ENCODE results near the gene BAAT. TPM values are rescaled to one million over a fixed set of nuclear protein-coding genes. Genes with fewer than 3 reads are reported as not detected.

Gene BAAT
- total RNA-seq, 1 experiment from 2014 or later = 0.25 TPM

GRCh38 chr9:101323129-101323528 lies 61.7 kb downstream of the BAAT start:
- ChIA-PET POLR2A (no interaction called here), CTCF (interaction anchor here (0.9 to 1.3 kb wide), 2 partner anchors 11 to 721 kb away, joined by 3 to 4 read pairs; no protein-coding TSS in a partner anchor), RAD21 (ENCODE audit: low non-redundant PET in 1 of 2, low total read pairs in 2 of 2, uncharacterized antibody in 2 of 2, unreplicated experiment in 2 of 2) (no interaction called here)
- no peaks in the 10 kb centered on the region for H3K36me3 ChIP-seq (ENCODE audit: control insufficient read depth in 1 of 2, insufficient read depth in 2 of 2, low read length in 2 of 2)
- H3K4me2 ChIP-seq (ENCODE audit: low read length) = no peak overlapping the region
- no peak overlapping the region for H3K4me3 ChIP-seq (replicated peaks in 1 of 2; ENCODE audit: low read depth in 1 of 2, low read length in 2 of 2)
- no peaks in the 10 kb centered on the region for H3K4me1 ChIP-seq (ENCODE audit: control insufficient read depth in 1 of 2, insufficient read depth in 2 of 2, low read length in 2 of 2)
- ATAC-seq (no peak), DNase-seq (ENCODE audit: low read depth, low spot score) (no peak)
- H3K9me3 ChIP-seq (ENCODE audit: control insufficient read depth in 1 of 2, insufficient read depth in 1 of 2, low read depth in 1 of 2, low read length in 2 of 2) = no peaks in the 10 kb centered on the region
- H3K9ac ChIP-seq (ENCODE audit: low read length) = no peak overlapping the region
- BruUV-seq (replicated peaks) = no TSS peak
- H3K27ac ChIP-seq (ENCODE audit: low read depth, low read length) = no peak overlapping the region
- intact Hi-C loops (cut with micrococcal nuclease) = no loop called here
- no peaks in the 10 kb centered on the region for H3K9me2 ChIP-seq (ENCODE audit: insufficient read depth)
- no peaks in the 10 kb centered on the region for H3K27me3 ChIP-seq (ENCODE audit: insufficient read depth, low read length)
- TF ChIP-seq YY1 (IDR thresholded peaks at IDR 0.05; ENCODE audit: extremely low read depth, insufficient replicate concordance, low read depth, low read length) = no peak
- no peak for TF ChIP-seq POLR2AphosphoS5 (IDR thresholded peaks at IDR 0.05; ENCODE audit: low read depth, low read length)
- no peak for TF ChIP-seq REST (IDR thresholded peaks at IDR 0.05; ENCODE audit: low read depth)
- no peak for TF ChIP-seq FOSL1 (IDR thresholded peaks at IDR 0.05; ENCODE audit: low read depth)
- TF ChIP-seq EGR1 (IDR thresholded peaks at IDR 0.05; ENCODE audit: low read depth) = no peak
- TF ChIP-seq EZH2 (IDR thresholded peaks at IDR 0.05) = no peak
- TF ChIP-seq ELF1 (IDR thresholded peaks at IDR 0.05; ENCODE audit: borderline replicate concordance, low read depth) = no peak
- H4K20me1 ChIP-seq (ENCODE audit: insufficient read depth) = no peaks in the 10 kb centered on the region
- H3K79me2 ChIP-seq (ENCODE audit: insufficient read depth, low read length) = no peaks in the 10 kb centered on the region
- no peak overlapping the region for H2AFZ ChIP-seq (ENCODE audit: low read depth, low read length, poor library complexity, severe bottlenecking)
